Measurements from ENCODE around the gene TMEM259.

DNA sequence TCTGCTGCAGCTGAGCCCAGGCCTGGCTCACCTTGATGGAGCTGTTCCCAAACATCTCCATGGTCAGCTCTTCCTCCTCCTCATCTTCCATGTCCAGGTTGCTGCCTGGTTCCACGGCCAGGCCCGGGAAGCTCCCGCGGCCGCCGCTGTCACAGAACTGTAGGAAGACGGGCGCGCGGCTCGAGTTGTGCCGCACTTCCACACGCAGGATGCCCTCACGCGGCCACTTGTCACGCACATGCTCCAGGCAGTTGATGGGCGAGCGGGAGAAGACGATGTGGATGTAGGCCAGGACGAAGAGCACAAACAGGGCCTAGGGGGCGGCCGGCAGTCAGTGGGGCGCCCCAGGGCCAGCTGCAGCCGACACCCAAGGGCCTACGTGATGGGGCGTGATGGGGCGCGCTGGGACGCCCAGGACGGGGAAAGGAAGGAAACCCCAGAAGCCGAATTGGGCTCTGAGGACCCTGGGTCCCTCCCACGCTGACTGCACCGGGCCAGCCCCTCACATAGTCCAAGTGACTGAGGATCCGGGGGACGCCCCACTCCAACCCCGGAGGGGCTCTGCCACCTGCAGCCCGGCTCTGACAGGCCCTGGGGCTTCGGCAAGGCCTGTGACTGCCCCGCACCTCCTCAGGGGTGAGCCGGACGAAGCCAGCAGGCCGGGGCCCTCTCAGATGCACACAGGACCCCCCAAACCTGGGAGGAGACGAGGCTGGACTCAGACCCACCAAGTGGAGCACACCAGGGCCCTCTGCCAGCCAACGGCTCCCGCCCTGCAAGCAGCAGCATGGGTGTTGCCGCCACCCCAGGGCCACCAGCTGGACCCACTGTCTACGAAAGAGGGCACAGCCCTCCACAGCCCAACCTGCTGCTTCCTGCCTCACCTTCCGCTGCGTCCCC, 6.5 kb downstream of the TMEM259 start:
- TF ChIP-seq, protein P1, sequence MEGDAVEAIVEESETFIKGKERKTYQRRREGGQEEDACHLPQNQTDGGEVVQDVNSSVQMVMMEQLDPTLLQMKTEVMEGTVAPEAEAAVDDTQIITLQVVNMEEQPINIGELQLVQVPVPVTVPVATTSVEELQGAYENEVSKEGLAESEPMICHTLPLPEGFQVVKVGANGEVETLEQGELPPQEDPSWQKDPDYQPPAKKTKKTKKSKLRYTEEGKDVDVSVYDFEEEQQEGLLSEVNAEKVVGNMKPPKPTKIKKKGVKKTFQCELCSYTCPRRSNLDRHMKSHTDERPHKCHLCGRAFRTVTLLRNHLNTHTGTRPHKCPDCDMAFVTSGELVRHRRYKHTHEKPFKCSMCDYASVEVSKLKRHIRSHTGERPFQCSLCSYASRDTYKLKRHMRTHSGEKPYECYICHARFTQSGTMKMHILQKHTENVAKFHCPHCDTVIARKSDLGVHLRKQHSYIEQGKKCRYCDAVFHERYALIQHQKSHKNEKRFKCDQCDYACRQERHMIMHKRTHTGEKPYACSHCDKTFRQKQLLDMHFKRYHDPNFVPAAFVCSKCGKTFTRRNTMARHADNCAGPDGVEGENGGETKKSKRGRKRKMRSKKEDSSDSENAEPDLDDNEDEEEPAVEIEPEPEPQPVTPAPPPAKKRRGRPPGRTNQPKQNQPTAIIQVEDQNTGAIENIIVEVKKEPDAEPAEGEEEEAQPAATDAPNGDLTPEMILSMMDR (IDR thresholded peaks at IDR 0.05) = no peak
- no peak for TF ChIP-seq EZH2phosphoT487 (IDR thresholded peaks at IDR 0.05)

Data from neural progenitor cell (in vitro differentiated cells).